GM04504 (cell line): ENCODE data around the gene ACTC1.

Source experiments
- DNase-seq: peaks from one replicate; pipeline ENCODE4 v3.0.0-alpha.2; 2012; ENCODE audit warnings: low read depth

ACTC1 gene

DNA sequence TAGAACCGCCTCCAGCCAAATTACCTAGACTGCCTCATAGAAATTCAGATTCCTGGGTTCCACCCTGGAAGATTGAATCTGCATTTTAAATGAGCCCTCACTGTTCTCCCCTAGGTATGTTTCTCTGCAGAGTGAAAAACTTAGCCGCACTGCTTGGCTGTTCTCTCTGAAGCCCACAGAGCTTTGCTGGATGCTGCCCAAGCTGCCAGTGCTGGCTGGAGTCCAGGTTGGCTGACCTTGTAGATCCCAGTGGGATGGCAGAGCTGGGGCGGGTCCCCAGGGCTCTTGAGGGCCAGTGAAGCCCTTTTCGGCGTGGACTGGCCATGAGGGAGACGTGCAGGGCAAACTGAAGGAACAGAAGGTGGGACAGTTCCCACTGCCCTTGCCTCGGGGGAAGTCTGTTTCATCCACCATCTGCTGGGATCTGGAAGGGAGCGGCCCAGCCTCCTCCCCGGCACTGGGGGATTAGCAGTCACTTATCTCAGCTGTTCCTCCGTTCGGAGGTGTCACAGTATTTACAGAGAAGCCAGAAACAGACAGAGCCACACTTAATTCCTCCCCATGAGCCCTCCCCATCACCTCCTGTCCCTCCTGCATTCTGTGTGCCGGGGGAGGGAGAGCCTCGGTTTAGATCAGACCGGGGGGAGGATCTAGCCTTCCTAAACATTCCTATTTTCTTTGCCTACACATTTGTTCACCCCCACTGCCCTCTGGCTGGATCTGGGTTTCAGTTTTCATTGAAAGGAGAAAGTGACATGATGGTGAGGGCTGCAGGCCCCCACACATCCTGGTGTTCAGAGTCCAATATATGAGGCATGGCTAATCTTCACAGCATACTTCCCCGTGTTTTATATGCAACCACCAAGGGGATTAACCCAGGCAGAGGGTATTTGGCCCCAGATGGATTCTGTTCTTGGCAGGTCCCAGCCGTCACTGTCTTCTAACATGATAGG lies 4.1 kb upstream of the ACTC1 start:
- DNase-seq: no peak

DNA sequence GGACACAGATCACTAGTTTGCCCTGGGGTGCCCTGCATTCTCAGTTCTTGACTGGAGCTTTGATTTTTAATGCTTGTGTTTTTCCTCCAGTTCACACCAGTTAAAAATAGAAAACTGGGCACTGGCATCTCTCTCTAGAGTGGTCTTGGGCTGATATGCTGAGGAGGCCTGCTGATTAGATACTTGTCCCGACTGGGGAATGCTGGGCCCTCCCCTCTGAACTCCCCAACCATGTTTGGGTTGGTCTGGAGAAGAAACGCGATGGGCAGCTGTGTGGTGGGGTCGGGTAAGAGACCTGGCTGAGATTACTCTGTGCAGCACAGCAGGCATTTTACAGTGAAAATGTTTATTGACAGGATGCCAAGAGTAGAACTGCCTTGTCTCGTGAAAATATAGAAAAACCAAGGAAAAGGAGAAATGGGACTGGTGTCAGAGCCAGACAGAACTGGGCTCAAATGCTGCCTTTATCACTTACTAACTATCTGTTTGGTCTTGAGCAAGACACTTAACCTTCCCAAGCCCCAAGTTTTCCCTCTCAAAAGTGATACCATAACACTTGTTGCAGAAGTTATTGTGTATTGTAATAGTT lies 1.6 kb upstream of the ACTC1 start:
- no peak for DNase-seq

GRCh38 chr15:34794590-34795206 lies 651 bp downstream of the ACTC1 start:
- DNase-seq: no peak

DNA sequence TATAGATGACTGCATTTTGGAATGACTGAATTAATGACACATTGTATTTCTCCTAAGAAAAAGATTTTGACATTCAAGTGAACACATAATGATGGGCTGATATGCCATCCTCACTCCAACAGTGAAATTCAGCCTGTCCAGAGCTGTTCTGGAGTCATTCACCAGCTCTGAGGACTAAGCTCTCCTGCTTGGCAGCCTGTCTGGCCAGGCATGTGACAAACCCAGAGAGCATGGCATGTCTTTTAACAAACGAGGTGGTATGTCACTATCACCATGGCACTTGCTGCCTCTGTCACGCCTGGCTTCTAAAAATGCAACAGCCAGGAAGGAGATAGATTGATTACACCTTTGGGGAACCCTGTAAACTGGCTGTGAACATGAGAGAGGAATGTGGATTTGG lies 1.4 kb downstream of the ACTC1 start:
- DNase-seq: no peak

- no peak for DNase-seq
These were observed 2.3 kb downstream of the ACTC1 start for GRCh38 chr15:34793071-34793470.

DNA sequence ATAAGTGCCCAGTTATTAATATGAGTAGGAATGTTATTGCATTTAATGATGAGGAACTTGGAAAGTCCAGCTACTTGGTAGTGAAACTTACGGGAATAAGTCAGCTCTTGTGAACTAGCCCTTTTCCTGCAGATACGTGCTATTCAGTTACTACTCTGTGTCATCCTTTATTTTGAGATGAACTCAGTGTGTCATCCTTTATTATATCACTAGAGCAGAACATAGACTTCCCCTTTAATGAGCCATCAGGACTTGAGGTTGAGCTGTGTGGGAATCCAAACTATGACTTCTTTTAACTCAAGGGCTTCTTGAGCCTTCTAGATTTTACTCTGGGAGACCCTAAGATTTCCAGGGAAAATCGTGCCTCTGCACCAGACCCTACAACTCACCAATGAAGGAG lies 3.6 kb downstream of the ACTC1 start:
- no peak for DNase-seq

GRCh38 chr15:34790121-34790520 lies 5.2 kb downstream of the ACTC1 start:
- no peak for DNase-seq

DNA sequence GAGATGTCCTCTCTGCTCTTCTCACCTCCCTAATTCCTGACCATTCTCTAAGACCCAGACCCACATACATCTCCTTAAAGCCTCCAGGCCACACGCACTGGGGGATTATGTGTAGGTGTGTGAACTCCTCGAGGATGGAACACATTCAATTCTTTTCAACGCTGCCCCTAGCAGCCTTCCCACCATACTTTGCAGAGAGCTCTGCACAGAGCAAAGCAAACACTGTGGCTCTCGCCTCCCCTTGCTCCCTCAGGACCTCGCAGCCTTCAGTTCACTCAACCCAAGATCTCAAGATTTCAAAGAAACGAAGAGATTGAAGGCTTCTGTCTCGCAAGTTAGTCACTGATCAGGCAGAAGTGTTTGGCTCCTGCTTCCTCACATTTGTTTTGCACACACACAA lies 6.0 kb downstream of the ACTC1 start:
- no peak for DNase-seq

DNA sequence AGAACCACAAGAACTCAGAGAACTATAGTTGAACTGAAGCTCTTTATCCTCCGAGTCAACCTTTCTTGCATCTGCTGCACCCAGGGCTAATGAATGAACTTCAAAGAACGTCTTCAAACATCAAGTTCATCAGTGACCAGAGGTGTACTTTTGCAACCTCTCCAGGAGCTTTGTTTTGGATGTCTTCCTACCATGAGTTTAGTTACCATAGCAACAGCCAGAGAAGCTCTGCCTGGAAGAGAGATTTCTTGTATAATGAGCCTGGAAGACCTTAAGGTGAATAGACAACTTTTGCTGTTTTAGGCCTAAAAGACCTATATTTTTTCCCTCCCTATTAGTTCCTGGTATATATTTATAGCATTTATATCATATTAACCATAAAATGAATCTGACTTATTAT lies 9.1 kb downstream of the ACTC1 start:
- no peak for DNase-seq

DNA sequence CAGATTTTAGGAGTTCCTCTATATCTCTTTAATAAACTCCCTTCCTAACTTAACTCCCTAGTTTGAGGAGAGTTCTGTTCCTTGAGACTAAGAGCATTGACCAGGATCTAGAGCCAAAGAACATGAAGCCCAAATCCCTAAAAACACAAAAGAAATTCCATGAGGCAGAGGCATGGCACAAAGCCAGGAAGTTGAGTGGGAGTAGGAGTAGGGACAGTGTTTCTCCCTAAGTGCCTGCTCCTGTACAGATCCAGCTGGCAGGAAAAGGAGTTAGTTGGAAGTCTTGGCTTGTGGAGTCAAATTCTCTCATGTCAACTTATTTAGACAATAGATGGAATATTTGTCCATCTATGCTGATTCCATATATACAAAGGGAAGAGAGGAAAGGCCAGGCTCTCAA lies 11.4 kb downstream of the ACTC1 start:
- no peak for DNase-seq

GRCh38 chr15:34783431-34783830 lies 11.9 kb downstream of the ACTC1 start:
- no peak for DNase-seq

DNA sequence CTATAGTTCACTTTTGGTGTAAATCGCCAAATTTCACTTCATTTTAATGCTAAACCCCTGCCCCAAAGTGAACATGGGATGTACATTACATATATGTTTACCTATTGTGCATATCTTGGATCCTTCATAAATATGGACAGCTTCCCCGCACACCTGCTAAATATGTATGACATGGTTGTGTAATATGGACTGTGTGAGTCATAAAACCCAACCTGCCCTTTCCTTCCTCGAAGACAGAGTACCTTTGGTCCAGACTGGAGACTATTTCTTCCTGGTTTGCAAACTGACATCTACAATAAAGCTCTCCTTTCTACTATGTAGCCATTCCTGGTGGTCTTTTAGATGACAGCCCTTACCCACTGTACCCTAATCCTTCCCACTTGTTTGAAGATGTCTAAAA lies 12.4 kb downstream of the ACTC1 start:
- no peak for DNase-seq

DNA sequence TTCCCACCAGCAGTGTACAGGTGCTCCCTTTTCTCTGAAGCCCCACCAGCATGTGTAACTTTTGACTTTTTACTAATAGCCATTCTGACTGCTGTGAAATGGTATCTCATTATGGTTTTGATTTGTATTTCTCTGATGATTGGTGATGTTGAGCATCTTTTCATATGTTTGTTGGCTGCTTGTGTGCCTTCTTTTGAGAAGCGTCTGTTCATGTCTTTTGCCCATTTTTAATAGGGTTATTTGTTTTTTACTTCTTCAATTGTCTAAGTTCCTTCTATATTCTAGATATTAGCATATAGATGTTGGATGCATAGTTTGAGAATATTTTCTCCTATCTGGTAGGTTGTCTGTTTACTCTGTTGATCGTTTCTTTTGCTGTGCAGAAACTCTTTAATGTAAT lies 14.6 kb downstream of the ACTC1 start:
- DNase-seq: no peak

DNA sequence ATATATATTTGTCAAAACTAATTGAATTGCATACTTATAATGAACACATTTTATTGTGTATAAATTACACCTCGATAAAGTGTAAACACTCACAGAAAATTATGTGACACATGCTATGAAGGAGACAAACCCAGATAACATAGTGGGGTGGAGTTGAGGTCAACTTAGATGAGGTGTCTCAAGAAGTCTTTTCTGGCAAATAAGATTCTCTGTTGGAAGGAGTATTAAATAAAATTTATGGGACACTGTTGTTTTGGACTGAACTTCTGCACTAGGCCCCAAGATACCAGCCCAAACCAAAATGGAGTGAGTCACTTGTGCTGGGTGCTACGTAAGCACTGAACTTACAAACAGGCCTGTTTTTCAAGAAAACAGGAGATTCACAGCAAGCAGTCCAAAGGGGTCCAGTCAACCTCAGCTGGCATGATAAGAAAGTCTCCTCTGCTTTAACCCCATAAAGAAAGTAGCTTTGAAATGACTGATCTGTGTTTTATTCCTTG lies 18.7 kb downstream of the ACTC1 start:
- DNase-seq: no peak

DNA sequence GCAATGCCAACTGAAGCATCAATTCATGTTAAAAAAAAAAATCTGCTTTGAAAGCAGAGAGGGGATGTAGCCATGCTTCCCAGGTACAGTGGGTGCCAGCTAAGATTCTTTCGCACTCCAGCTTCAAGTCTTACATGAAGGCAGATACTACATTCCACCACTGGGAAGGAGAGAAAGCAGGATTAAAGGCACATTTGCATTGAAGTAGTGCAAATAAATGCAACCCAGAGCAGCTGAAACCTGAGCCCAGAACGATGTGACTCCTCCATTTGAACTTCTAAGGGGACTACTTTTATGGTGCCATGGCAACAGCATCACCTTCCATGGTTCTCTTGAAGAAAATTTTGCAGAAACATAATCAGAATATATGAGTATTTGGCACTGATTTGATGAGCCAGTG lies 21.4 kb downstream of the ACTC1 start:
- no peak for DNase-seq

DNA sequence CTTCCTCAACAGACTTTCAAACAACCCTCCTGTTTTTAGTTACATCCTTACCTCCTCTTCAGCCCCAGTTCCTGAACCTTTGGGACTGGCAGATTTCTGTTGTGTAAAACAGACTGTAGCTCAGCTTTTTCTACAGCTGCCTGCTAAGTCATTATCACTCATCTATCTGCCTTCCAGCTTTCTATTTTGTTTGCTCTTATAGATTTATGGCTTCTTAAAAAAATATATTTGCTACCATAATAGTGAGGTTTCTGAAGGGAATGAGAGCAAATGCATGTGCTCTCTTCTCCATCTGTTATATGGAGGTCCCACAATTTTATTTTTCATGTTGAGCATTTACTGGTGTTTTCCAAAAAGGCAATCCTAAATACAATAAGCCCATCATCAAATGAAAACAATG lies 22.3 kb downstream of the ACTC1 start:
- DNase-seq: no peak

- no peak for DNase-seq
These were observed 23.0 kb downstream of the ACTC1 start for GRCh38 chr15:34772312-34772711.

- no peak for DNase-seq
These were observed 25.6 kb downstream of the ACTC1 start for GRCh38 chr15:34769711-34770110.

DNA sequence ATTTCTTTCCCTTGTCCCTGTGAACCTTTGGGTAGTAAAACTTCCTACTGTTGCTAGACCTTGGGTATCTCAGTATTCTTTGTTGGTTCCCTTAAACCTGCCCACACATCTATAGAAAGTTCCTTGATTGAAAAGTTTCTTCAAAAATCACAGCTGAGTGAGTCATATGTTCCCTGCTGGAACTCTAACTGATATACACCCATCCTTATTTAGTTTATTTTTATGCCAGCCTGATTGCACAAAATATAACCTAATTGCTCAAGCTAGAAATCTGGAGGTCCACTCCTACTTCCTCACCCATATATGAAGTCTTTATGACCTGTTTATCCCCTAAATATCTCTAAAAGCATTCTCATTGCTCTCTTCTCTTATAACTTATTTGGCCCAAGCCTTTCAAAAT lies 26.8 kb downstream of the ACTC1 start:
- DNase-seq: no peak

DNA sequence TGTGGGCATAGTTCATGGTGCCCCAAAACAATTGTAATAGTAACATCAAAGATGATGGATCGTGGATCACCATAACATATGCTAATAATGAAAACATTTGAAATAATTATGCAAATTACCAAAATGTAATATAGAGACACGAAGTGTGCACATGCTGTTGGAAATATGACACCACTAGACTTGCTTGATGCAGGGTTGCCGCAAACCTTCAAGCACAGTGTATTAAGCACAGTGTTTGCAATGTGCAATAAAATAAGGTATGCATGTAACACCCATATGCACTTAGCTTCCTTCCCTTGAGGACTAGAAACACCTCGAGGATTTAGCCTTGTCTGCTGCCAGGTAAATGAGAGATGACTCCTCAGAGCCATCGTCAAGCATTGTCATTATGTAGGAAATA lies 29.6 kb downstream of the ACTC1 start:
- no peak for DNase-seq

DNA sequence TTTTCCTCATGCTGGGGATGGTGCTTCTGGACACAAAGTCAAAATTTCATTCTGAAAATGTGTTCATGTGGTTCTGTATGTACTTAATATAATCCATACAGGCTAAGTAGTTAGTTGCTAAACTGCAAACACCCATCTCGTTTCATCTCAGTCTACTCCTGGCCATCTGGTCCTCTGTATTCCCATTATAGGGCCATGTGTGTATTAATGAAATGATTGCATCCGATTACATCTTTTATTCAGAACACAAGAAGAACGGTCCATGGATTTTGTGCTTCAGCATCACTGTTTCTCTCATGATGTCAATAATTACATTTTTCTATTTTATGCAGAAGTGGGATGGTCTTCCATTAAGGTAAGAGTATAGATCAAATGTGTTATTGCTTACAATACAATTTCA lies 34.4 kb downstream of the ACTC1 start:
- no peak for DNase-seq

GRCh38 chr15:34759992-34760391 lies 35.4 kb downstream of the ACTC1 start:
- no peak for DNase-seq

- DNase-seq: no peak
These were observed 36.0 kb downstream of the ACTC1 start for GRCh38 chr15:34759347-34759746.
